ENCODE measurements around the gene NME2.
"Not testable (repeated sequence)": the region's sequence is repeated elsewhere in the genome, so short reads cannot be mapped to it uniquely, and the experiment has no call there.

NME2 gene

GRCh38 chr17:51153210-51154072 lies 12.8 kb upstream of the NME2 start, which contains the start of gene NME1:
NME1 (plus strand) TSS chr17:51153559; CDS start chr17:51155655, 2,096 bp downstream.
- no peak for FAIRE-seq

GRCh38 chr17:51154176-51154575 lies 12.0 kb upstream of the NME2 start:
- no peak for FAIRE-seq

GRCh38 chr17:51155416-51155815 lies 10.8 kb upstream of the NME2 start:
- FAIRE-seq, result no peak

GRCh38 chr17:51159604-51160003 lies 6.6 kb upstream of the NME2 start:
- no peak for FAIRE-seq

- no peak for FAIRE-seq
These were observed 4.7 kb upstream of the NME2 start for GRCh38 chr17:51161541-51161940.

GRCh38 chr17:51164911-51165679 lies 1.1 kb upstream of the NME2 start:
- no peak for FAIRE-seq

- FAIRE-seq, result no peak
These were observed 472 bp upstream of the NME2 start for GRCh38 chr17:51165680-51166197.

GRCh38 chr17:51166987-51167931 lies 1.0 kb downstream of the NME2 start:
- FAIRE-seq, result no peak

GRCh38 chr17:51169340-51169739 lies 3.1 kb downstream of the NME2 start:
- no peak for FAIRE-seq

- FAIRE-seq, result no peak
These were observed 4.5 kb downstream of the NME2 start for GRCh38 chr17:51170736-51171135.

- FAIRE-seq, result not testable (repeated sequence)
These were observed 5.8 kb downstream of the NME2 start for GRCh38 chr17:51172030-51172429.

- FAIRE-seq, result no peak
These were observed 14.3 kb downstream of the NME2 start for GRCh38 chr17:51180486-51180885.

- FAIRE-seq, result no peak
These were observed 17.9 kb downstream of the NME2 start for GRCh38 chr17:51184124-51184523.

GRCh38 chr17:51185763-51186332 lies 19.6 kb downstream of the NME2 start:
- FAIRE-seq, result no peak

GRCh38 chr17:51188271-51188833 lies 22.1 kb downstream of the NME2 start:
- no peak for FAIRE-seq

GRCh38 chr17:51189162-51189561 lies 23.0 kb downstream of the NME2 start:
- FAIRE-seq, result no peak

GRCh38 chr17:51189628-51190027 lies 23.4 kb downstream of the NME2 start:
- no peak for FAIRE-seq

GRCh38 chr17:51191895-51192294 lies 25.7 kb downstream of the NME2 start:
- FAIRE-seq, result no peak

- FAIRE-seq, result no peak
These were observed 31.5 kb downstream of the NME2 start for GRCh38 chr17:51197754-51198153.

GRCh38 chr17:51200295-51200694 lies 34.1 kb downstream of the NME2 start:
- no peak for FAIRE-seq

GRCh38 chr17:51200846-51201245 lies 34.6 kb downstream of the NME2 start:
- FAIRE-seq, result no peak

- no peak for FAIRE-seq
These were observed 37.6 kb downstream of the NME2 start for GRCh38 chr17:51203838-51204237.
